Fibroblast of villous mesenchyme (primary cell): ENCODE results near the gene RNF180. TPM values are rescaled to one million over a fixed set of nuclear protein-coding genes. Genes with fewer than 3 reads are reported as not detected.
A peak's percentile ranks its signal among the peaks of the same experiment; 100 is the strongest.

ENCODE experiments used
- DNase-seq: peaks from one replicate; pipeline ENCODE4 v3.0.0-alpha.2; 2010; ENCODE audit warnings: low read depth
- H3K4me3 ChIP-seq: 2 replicates; pipeline ENCODE4 v1.5.1; 2011; ENCODE audit warnings: low read depth, mild to moderate bottlenecking, low read length
- total RNA-seq: library from RNA; depleted of rRNA; stranded (reverse); fragments of >200 nt; gene quantifications from 2 replicates; pipeline ENCODE4 v1.2.3, GENCODE V29; 2012
- TF ChIP-seq, protein P1 (sequence below): IDR thresholded peaks from 2 replicates; pipeline ENCODE4 v1.5.1; 2012; ENCODE audit warnings: low read depth, mild to moderate bottlenecking, low read length; ENCODE audit not compliant: insufficient read depth

The RNF180 gene, protein sequence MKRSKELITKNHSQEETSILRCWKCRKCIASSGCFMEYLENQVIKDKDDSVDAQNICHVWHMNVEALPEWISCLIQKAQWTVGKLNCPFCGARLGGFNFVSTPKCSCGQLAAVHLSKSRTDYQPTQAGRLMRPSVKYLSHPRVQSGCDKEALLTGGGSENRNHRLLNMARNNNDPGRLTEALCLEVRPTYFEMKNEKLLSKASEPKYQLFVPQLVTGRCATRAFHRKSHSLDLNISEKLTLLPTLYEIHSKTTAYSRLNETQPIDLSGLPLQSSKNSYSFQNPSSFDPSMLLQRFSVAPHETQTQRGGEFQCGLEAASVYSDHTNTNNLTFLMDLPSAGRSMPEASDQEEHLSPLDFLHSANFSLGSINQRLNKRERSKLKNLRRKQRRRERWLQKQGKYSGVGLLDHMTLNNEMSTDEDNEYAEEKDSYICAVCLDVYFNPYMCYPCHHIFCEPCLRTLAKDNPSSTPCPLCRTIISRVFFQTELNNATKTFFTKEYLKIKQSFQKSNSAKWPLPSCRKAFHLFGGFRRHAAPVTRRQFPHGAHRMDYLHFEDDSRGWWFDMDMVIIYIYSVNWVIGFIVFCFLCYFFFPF
- 5.5 and 5.6 TPM in 2 replicates for total RNA-seq

DNA sequence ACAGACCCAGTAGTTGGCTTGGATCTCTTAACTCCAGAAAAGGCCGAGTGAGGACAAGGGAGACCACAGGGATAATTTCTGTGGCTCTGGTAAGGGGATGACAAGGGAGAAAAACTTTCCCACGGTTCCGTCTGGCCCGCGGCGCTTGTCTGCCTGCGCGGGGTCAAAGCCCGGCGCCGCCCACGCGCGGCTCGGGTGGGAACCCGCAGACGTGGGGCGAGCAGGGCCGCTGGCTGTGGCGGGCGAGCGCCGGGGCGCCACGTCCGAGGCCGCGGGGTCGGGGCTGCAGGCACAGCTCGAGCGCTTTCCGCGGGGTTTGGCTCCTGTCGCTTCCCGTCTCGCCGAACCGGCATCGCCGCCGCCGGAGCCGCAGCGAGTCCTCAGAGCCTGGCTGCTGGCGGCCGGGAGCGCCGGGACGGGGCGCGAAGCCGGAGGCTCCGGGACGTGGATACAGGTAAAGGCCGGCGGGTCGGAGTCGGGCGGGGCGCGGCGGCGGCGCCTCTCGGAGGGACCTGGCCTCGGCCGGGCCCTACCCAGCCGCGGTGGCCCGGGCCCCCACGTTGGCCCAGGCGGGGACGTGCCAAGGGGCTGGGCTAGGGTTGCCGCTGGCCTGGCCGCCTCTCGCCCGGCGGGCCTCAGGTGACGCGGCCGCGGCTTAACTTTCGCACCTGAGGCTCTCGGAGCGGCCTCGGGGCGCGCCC lies at the start of gene RNF180:
TSS of gene RNF180 (plus strand) at position 344 of the 701 bp plus-strand sequence. CDS start 34,965 bp downstream, outside the sequence.
- DNase-seq = peak; percentile 19
- TF ChIP-seq, protein P1, sequence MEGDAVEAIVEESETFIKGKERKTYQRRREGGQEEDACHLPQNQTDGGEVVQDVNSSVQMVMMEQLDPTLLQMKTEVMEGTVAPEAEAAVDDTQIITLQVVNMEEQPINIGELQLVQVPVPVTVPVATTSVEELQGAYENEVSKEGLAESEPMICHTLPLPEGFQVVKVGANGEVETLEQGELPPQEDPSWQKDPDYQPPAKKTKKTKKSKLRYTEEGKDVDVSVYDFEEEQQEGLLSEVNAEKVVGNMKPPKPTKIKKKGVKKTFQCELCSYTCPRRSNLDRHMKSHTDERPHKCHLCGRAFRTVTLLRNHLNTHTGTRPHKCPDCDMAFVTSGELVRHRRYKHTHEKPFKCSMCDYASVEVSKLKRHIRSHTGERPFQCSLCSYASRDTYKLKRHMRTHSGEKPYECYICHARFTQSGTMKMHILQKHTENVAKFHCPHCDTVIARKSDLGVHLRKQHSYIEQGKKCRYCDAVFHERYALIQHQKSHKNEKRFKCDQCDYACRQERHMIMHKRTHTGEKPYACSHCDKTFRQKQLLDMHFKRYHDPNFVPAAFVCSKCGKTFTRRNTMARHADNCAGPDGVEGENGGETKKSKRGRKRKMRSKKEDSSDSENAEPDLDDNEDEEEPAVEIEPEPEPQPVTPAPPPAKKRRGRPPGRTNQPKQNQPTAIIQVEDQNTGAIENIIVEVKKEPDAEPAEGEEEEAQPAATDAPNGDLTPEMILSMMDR = no peak

DNA sequence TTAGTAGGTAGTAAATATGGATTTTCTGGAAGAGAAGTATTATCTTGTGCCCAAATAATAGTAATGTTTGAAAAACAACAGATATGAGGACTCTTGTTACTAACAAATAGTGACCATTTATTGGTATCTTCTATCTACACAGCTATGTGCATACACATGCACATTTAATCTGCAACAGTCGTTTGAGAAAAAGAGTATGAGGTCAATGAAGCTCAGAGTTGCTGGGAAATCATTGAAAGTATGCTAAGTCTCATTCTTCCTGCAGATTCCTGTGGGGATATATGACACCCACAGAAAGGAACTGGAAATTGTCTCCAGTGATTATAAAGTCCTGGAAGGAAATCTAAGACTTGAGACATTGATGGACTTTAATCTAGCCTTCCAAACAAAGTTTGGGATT lies 40.1 kb upstream of the RNF180 start:
- no peak for DNase-seq
- TF ChIP-seq, protein P1 = no peak
- no peak overlapping the region for H3K4me3 ChIP-seq

More for the DNA sequence above, at the start of gene RNF180:
- peak within 1 kb of the TSS; percentile 55 for H3K4me3 ChIP-seq

DNA sequence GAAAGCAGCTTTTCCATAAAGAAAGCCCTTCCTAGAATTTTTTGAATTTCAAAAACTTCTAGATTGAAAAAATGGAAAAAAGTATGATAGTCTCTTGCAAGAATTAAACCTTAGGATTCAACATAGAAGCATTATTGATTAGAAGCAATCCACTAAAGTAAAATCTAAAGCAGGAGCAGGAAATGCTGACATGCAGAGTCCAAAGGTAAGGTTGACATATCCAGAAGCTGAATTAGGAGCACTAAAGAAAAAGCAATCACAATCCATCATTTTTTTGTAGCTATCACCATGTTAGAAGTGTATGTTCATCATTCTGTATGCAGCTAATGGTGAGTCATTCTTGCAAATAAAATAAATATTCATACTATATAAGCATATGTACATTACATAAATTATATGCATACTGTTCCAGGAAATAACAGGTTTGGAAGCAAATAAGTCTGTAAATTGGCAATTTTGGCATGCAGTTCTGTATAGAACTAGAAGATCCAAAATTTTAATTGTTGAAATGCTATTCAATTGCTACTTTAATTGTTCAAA lies 39.4 kb upstream of the RNF180 start:
- TF ChIP-seq, protein P1 = no peak
- no peak overlapping the region for H3K4me3 ChIP-seq
- DNase-seq = no peak

DNA sequence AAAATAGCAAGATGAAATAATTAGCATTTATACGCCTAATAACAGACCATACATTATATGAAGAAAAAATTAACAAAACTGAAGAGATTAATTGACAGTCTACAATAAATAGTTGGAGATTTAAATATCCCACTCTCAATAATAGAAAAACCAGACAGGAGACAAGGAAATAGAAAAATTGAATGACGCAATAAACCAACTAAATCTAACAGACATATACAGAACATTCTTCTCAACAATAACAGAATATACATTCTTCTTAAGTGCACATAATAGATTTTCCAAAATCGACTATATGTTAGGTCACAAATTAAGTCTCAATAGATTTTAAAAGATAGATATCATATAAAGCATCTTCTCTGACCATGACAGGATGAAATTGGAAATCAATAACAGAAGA lies 25.6 kb upstream of the RNF180 start:
- no peak overlapping the region for H3K4me3 ChIP-seq
- DNase-seq = no peak
- TF ChIP-seq, protein P1 = no peak

DNA sequence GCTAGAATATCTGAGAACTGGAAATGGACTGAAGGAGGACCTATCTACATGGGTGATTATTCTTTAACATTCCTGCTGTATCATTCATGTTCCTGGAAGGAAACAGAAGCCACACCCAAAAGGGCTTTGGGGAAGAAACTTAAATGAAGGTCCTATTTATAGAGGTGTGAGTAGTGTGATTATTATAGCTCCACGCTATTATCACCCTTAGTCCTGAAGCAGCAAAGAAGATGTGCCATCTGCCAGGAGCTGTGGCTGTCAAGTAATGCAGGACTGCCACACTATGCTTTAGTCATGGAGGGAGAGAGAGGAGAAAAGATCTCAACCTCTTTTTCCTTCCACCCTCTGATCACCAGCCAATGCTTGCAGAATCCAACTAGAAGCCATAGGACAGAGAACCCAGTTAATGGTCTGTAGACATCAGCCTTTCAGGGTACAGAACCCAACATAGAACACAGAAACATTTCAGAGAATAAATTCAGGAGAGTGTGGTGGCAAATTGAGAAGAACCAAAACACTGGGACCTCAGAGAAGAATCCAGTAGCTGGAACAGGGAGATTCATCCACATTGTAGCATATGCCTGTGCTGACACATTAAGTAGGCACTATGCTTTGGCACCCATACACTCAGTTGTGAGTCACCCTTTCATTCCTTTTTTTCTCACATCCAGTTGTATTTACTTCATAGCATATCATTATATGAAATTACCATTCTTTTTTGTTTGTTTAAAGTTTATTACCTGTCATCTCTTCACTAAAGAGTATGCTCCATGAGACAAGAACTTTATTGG lies 21.0 kb upstream of the RNF180 start:
- no peak for DNase-seq
- TF ChIP-seq, protein P1 = no peak
- no peak overlapping the region for H3K4me3 ChIP-seq

DNA sequence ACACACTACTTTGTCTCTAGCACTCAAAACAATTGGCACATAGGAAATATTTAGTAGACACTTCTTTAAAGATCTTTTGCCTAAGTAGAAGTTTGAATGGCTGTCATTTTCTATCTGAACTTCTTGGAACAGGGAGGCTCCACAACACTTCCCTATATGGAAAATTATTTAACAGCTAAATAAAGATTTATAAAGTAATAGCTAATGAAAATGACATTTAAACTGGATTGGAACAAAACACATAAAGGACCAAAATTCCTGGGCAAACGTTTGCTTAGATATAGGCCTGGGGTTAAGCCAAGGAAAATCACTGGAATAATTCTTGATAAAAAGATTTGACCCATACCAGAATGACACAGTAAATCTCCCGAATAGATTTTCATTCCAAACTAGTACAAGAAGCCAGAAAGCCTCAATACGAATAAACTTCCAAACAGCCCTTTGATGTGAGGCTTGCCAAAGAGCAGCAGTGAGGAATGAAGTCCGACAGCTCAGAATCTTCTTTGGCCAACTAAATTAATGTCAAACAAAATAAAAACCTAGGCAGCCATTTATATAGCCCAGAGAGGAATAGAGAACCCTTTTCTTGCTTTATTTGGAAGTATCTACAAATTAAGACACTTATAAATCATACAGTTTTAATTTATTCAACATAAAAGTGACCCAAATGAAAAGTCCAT lies 20.3 kb upstream of the RNF180 start:
- DNase-seq = no peak
- no peak overlapping the region for H3K4me3 ChIP-seq
- TF ChIP-seq, protein P1 = no peak
